KOPT-K1 (cell line): Measurements from ENCODE around the gene KRTAP5-11.
"Not testable (repeated sequence)": the region's sequence is repeated elsewhere in the genome, so short reads cannot be mapped to it uniquely, and the experiment has no call there.

Experiments used
- H3K27ac ChIP-seq: fragments of 200-600 bp; sonication (generic); 2 replicates; pipeline ENCODE4 v1.5.1; 2016; ENCODE audit warnings: antibody characterized with exemption, mild to moderate bottlenecking, low read depth, low read length; ENCODE audit not compliant: poor library complexity, severe bottlenecking
- H3K36me3 ChIP-seq: fragments of 200-600 bp; sonication (generic); 2 replicates; pipeline ENCODE4 v1.5.1; 2017; ENCODE audit warnings: antibody characterized with exemption, mild to moderate bottlenecking, low read length, moderate library complexity; ENCODE audit not compliant: insufficient read depth
- H3K9me3 ChIP-seq: fragments of 200-600 bp; sonication (generic); 2 replicates; pipeline ENCODE4 v1.5.1; 2017; ENCODE audit warnings: antibody characterized with exemption, low read length, mild to moderate bottlenecking; ENCODE audit not compliant: insufficient read depth, poor library complexity, severe bottlenecking

Gene KRTAP5-11

GRCh38 chr11:71548716-71549151 is 33.9 kb downstream of the KRTAP5-11 start:
- Histone ChIP-seq H3K36me3 (no peaks in the 10 kb centered on the region), H3K27ac (no peak overlapping the region), H3K9me3 (no peaks in the 10 kb centered on the region)

- Histone ChIP-seq H3K9me3 (no peaks in the 10 kb centered on the region), H3K27ac (no peak within 1 kb of the TSS), H3K36me3 (no peaks in the 10 kb centered on the region)
These were observed 34.6 kb downstream of the KRTAP5-11 start, which contains the start of gene KRTAP5-9 for GRCh38 chr11:71548120-71548519. TSS of gene KRTAP5-9 (plus strand) at chr11:71548420. CDS start at chr11:71548658, 238 bp downstream.

- no peaks in the 10 kb centered on the region for H3K36me3 ChIP-seq
- H3K27ac ChIP-seq, result no peak overlapping the region
These were observed 37.2 kb downstream of the KRTAP5-11 start for GRCh38 chr11:71545405-71545966.

GRCh38 chr11:71544525-71545214 is 38.0 kb downstream of the KRTAP5-11 start:
- Histone ChIP-seq H3K9me3 (peaks cover 21% of the 10 kb centered on the region), H3K36me3 (no peaks in the 10 kb centered on the region), H3K27ac (no peak overlapping the region)

More at GRCh38 chr11:71545405-71545966, 37.2 kb downstream of the KRTAP5-11 start:
- H3K9me3 ChIP-seq, result peaks cover 15% of the 10 kb centered on the region

- no peaks in the 10 kb centered on the region for H3K36me3 ChIP-seq
- H3K9me3 ChIP-seq, result peaks cover 27% of the 10 kb centered on the region
- no peak overlapping the region for H3K27ac ChIP-seq
These were observed 38.8 kb downstream of the KRTAP5-11 start for GRCh38 chr11:71543866-71544265.

- Histone ChIP-seq H3K9me3 (peaks cover 27% of the 10 kb centered on the region), H3K36me3 (no peaks in the 10 kb centered on the region), H3K27ac (no peak overlapping the region)
These were observed 39.5 kb downstream of the KRTAP5-11 start for GRCh38 chr11:71542879-71543777.

- Histone ChIP-seq H3K9me3 (peaks cover 27% of the 10 kb centered on the region), H3K36me3 (no peaks in the 10 kb centered on the region), H3K27ac (no peak overlapping the region)
These were observed 40.3 kb downstream of the KRTAP5-11 start for GRCh38 chr11:71542382-71542781.

- H3K9me3 ChIP-seq, result peaks cover 27% of the 10 kb centered on the region
- not testable (repeated sequence) for H3K36me3 ChIP-seq
These were observed 42.0 kb downstream of the KRTAP5-11 start for GRCh38 chr11:71540521-71541304.

GRCh38 chr11:71539971-71540370 is 42.7 kb downstream of the KRTAP5-11 start:
- H3K27ac ChIP-seq, H3K36me3 ChIP-seq: not testable (repeated sequence)
- peaks cover 27% of the 10 kb centered on the region for H3K9me3 ChIP-seq

More at GRCh38 chr11:71540521-71541304, 42.0 kb downstream of the KRTAP5-11 start:
- not testable (repeated sequence) for H3K27ac ChIP-seq

- Histone ChIP-seq H3K27ac (no peak overlapping the region), H3K36me3 (no peaks in the 10 kb centered on the region), H3K9me3 (peaks cover 27% of the 10 kb centered on the region)
These were observed 43.7 kb downstream of the KRTAP5-11 start for GRCh38 chr11:71539017-71539416.

GRCh38 chr11:71538666-71538990 is 44.0 kb downstream of the KRTAP5-11 start:
- Histone ChIP-seq H3K27ac (no peak overlapping the region), H3K9me3 (peaks cover 27% of the 10 kb centered on the region), H3K36me3 (no peaks in the 10 kb centered on the region)

GRCh38 chr11:71537977-71538665 is 44.6 kb downstream of the KRTAP5-11 start, which contains the start of gene KRTAP5-8:
TSS of gene KRTAP5-8 (plus strand) at chr11:71538025. CDS start at chr11:71538056, 31 bp downstream.
- H3K27ac ChIP-seq, H3K36me3 ChIP-seq: not testable (repeated sequence)
- H3K9me3 ChIP-seq, result peaks cover 27% of the 10 kb centered on the region

GRCh38 chr11:71537537-71537936 is 45.1 kb downstream of the KRTAP5-11 start:
- Histone ChIP-seq H3K9me3 (peaks cover 27% of the 10 kb centered on the region), H3K36me3 (no peaks in the 10 kb centered on the region), H3K27ac (no peak overlapping the region)

GRCh38 chr11:71535825-71536224 is 46.9 kb downstream of the KRTAP5-11 start:
- H3K27ac ChIP-seq, result no peak overlapping the region
- no peaks in the 10 kb centered on the region for H3K36me3 ChIP-seq

More at GRCh38 chr11:71535825-71536224, 46.9 kb downstream of the KRTAP5-11 start:
- H3K9me3 ChIP-seq, result peaks cover 15% of the 10 kb centered on the region
